Measurements from ENCODE around the gene OTOF. TPM values are rescaled to one million over a fixed set of nuclear protein-coding genes. Genes with fewer than 3 reads are reported as not detected.

The OTOF gene
- polyA plus RNA-seq, 2 of the 4 experiments (the other 2 are of a cell fraction) = 0.05 to 0.22 TPM

- TF ChIP-seq ATOH8 (CRISPR knock-in tag; IDR thresholded peaks at IDR 0.05; ENCODE audit: low read depth) (no peak), CEBPB (IDR thresholded peaks at IDR 0.05) (no peak), MAFK (IDR thresholded peaks at IDR 0.05; ENCODE audit: partially characterized antibody) (no peak), RAD21 (conservative IDR thresholded peaks at IDR 0.05 in 1 of 2, IDR thresholded peaks at IDR 0.05 in 1 of 2) (no peak), E2F6 (IDR thresholded peaks at IDR 0.05; ENCODE audit: borderline replicate concordance, low read depth) (no peak), POLR2AphosphoS2 (conservative IDR thresholded peaks at IDR 0.05; ENCODE audit: low read length) (no peak), TFCP2L1 (CRISPR knock-in tag; IDR thresholded peaks at IDR 0.05) (no peak), FOXS1 (CRISPR knock-in tag; IDR thresholded peaks at IDR 0.05) (no peak), MYC (IDR thresholded peaks at IDR 0.05; ENCODE audit: borderline replicate concordance, low read length) (no peak), FOSL2 (IDR thresholded peaks at IDR 0.05) (no peak), FOSL2 (CRISPR knock-in tag; IDR thresholded peaks at IDR 0.05) (no peak), BCL3 (IDR thresholded peaks at IDR 0.05) (no peak)
- Histone ChIP-seq H3K4me2 (no peak overlapping the region), H3K27ac (no peak overlapping the region), H3K4me1 (no peaks in the 10 kb centered on the region), H3K9me3 (no peaks in the 10 kb centered on the region), H3K4me3 (no peak overlapping the region)
- ChIA-PET CTCF (interaction anchor here (0.8 to 11.9 kb wide), 10 partner anchors 10 to 224 kb away, joined by 3 to 167 read pairs (median 6); no protein-coding TSS in a partner anchor), POLR2A (no interaction called here)
- DNase-seq (ENCODE audit: low read depth in 1 of 2, low spot score in 1 of 2) (no peak), ATAC-seq (peak in 1 of 2 experiments; percentile 44; a peak in 3 of 6 replicates), FAIRE-seq (no peak)
- WGBS (ENCODE audit: missing lambda C conversion rate) = 53% methylated on average over 5 of the region's 5 CpGs
Observed at GRCh38 chr2:26521913-26522180, 43.9 kb upstream of the OTOF start.

GRCh38 chr2:26521054-26521912 is 43.4 kb upstream of the OTOF start:
- H3K4me1 ChIP-seq = no peaks in the 10 kb centered on the region
- DNase-seq (ENCODE audit: low read depth in 1 of 2, low spot score in 1 of 2) (peak; percentile 69 to 83), ATAC-seq (peak; percentile 81 to 92), FAIRE-seq (no peak)
- POLR2A ChIA-PET = no interaction called here
- no peak overlapping the region for H3K27ac ChIP-seq
- no peak overlapping the region for H3K4me2 ChIP-seq
- CTCF ChIA-PET = interaction anchor here (0.5 to 11.9 kb wide), 19 partner anchors 11 to 323 kb away, joined by 3 to 167 read pairs (median 4); no protein-coding TSS in a partner anchor
- H3K4me3 ChIP-seq = no peak overlapping the region
- no peaks in the 10 kb centered on the region for H3K9me3 ChIP-seq
- TF ChIP-seq SMC3 (IDR thresholded peaks at IDR 0.05) (peak; percentile 67), RAD21 (conservative IDR thresholded peaks at IDR 0.05 in 1 of 2, IDR thresholded peaks at IDR 0.05 in 1 of 2) (peak; percentile 60 to 68), MAX (IDR thresholded peaks at IDR 0.05) (no peak), CTCF (IDR thresholded peaks at IDR 0.05) (peak; percentile 61)
- WGBS (ENCODE audit: missing lambda C conversion rate) = 32% methylated on average over 10 of the region's 12 CpGs

GRCh38 chr2:26520148-26520449 is 42.2 kb upstream of the OTOF start:
- TF ChIP-seq CBX2 (IDR thresholded peaks at IDR 0.05; ENCODE audit: borderline replicate concordance, low read depth) (no peak), MAX (IDR thresholded peaks at IDR 0.05) (no peak), EP300 (IDR thresholded peaks at IDR 0.05) (no peak), NFE2L2 (conservative IDR thresholded peaks at IDR 0.05; ENCODE audit: low read length) (no peak), HEYL (CRISPR knock-in tag; IDR thresholded peaks at IDR 0.05) (no peak)

More at GRCh38 chr2:26520148-26520449, 42.2 kb upstream of the OTOF start:
- FAIRE-seq (no peak), DNase-seq (ENCODE audit: low read depth in 1 of 2, low spot score in 1 of 2) (no peak), ATAC-seq (no peak)
- 5% methylated on average over 1 of the region's 1 CpG for WGBS (ENCODE audit: missing lambda C conversion rate)
- CTCF ChIA-PET = interaction anchor here (0.7 to 11.9 kb wide), 15 partner anchors 12 to 496 kb away, joined by 3 to 167 read pairs (median 4); no protein-coding TSS in a partner anchor
- Histone ChIP-seq H3K4me3 (no peak overlapping the region), H3K9me3 (no peaks in the 10 kb centered on the region), H3K4me2 (no peak overlapping the region), H3K27ac (no peak overlapping the region), H3K4me1 (no peaks in the 10 kb centered on the region)
- POLR2A ChIA-PET = interaction anchor here (0.5 kb wide), 1 partner anchor 355 kb away, joined by 5 read pairs; no protein-coding TSS in a partner anchor

Measured in A549 (cell line).